H1 (cell line): Measurements from ENCODE around the gene PDE3A. TPM values are rescaled to one million over a fixed set of nuclear protein-coding genes. Genes with fewer than 3 reads are reported as not detected.

Experiments
- BCL11A ChIP-seq, 2 experiments: IDR thresholded peaks; one replicate each; pipeline ENCODE4 v1.6.1; 2011; ENCODE audit warnings: low read depth in 2 of 2, low read length in 2 of 2, mild to moderate bottlenecking in 2 of 2
- RXRA ChIP-seq: IDR thresholded peaks from 2 replicates; pipeline ENCODE4 v1.6.1; 2011; ENCODE audit warnings: low read depth, mild to moderate bottlenecking, low read length, moderate library complexity; ENCODE audit not compliant: insufficient read depth
- polyA plus RNA-seq, 7 experiments: library from polyadenylated mRNA; depleted of rRNA in 3 of 7; stranded (reverse) in 5 of 7; unstranded in 2 of 7; fragments of >200 nt in 5 of 7; fragments of 200-250 nt in 2 of 7; gene quantifications; 1 replicate in 5 of 7; 2 replicates in 1 of 7; 4 replicates in 1 of 7; pipeline versions ENCODE4 v1.2.1 to v1.2.3, GENCODE V29; 2011 to 2013; ENCODE audit warnings: missing spikeins in 2 of 7, mixed read lengths in 2 of 7
- total RNA-seq: library from RNA; stranded (reverse); fragmentation: NEBNext Ultra II Directional; extraction: Animal tissue kit (Norgen Biotek cat#: 25700); gene quantifications from 2 replicates; pipeline ENCODE4 v1.2.1, GENCODE V29; 2021

Gene PDE3A
- total and polyA plus RNA-seq, 2 of the 8 experiments (the other 6 are each of a cell fraction or from before 2014, with no cell fraction given), result 1.4 to 3.4 TPM

DNA sequence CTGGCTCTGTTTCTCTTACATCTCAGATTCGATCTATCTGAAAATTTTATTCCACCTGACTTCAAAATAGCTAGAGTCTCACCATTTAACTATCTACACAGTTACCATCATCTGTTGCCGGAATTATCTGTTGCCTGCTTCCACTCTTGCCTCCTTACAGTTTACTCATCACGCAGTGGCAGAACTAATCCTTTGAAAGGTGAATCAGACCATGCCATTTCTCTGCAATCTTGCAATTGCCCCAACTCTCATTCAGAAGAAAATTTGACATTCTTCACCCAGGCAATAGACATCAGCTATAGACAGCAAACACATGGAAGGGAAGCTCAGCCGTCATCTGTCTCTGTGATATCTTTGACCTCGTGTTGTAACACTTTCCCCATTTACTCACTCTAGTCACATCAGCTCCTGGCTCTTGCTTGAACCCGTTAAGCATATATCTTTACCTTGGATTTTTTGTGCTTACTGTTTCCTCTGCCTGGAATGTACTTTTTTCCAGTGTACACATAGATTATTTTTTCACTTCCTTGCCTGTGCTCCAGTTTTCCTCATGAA, 85.5 kb downstream of the PDE3A start (continued):
- TF ChIP-seq BCL11A (IDR thresholded peaks at IDR 0.05; ENCODE audit: low read depth in 2 of 2, low read length in 2 of 2), result no peak
- TF ChIP-seq RXRA, result no peak
